SU-DHL-6 (cell line): Measurements from ENCODE around the gene RNF220.

Experiments
- CTCF ChIP-seq: fragments of 200-600 bp; sonication (generic); IDR thresholded peaks from one replicate; pipeline ENCODE4 v1.5.1; 2017; ENCODE audit warnings: antibody characterized with exemption, mild to moderate bottlenecking, low read length, moderate library complexity; ENCODE audit not compliant: insufficient read depth, poor library complexity, severe bottlenecking
- EZH2phosphoT487 ChIP-seq: fragments of 200-600 bp; sonication (generic), shearing (Covaris generic); conservative IDR thresholded peaks from 2 replicates; pipeline ENCODE4 v1.6.1; 2018; ENCODE audit warnings: mild to moderate bottlenecking, antibody characterized with exemption, low read length, moderate library complexity, mixed read lengths

- TF ChIP-seq CTCF (no peak), EZH2phosphoT487 (no peak)
Observed at GRCh38 chr1:44584167-44584566, 179.1 kb downstream of the RNF220 start.
